GF-D8 (cell line): ENCODE data around the gene SHB.
A peak's percentile ranks its signal among the peaks of the same experiment; 100 is the strongest.

Experiments used
- DNase-seq: peaks from one replicate; lab custom pipeline; 2025; lab: John Stamatoyannopoulos, UW

The SHB gene

DNA sequence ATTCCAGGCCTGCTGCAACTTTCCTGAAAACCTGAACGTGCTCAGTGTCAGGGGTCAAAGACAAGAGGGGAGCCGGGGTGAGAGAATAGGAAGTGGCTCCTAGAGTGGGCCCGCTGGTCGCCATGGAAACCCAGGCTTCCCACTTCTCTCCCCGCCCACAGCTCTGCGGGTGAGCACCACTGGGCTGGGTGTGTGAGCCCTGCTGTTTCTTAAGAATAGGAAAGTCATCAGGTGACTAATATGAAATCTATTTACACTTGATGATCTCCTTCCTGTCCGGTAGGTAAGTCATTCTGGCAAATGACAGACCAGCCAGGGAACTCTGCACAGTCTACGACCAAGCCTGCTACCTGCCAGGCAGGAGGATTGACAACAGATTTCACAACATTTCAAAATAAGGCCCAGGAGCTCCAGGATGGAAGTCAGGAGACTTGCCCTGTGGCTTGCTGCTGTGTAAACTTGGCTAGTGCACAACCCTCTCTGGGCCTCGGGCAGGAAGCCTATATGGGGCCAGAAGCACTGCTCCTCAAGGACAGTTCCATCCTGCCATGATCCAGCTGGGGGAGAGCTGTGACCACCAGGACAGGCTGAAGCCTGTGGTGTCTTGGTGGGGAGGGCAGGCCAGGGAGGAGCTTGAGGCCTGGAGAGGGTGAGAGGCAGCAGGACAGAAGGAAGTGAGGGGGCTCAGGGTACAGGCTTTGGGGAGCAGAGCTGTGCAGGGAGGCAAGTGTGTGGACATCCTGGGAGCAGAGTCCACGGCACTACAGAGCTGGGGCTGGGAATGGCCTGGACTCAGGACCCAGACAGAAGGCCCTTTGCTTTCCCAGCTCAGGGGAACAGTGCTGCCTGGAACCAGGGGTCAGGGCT is 60.6 kb downstream of the SHB start:
- DNase-seq, result no peak

DNA sequence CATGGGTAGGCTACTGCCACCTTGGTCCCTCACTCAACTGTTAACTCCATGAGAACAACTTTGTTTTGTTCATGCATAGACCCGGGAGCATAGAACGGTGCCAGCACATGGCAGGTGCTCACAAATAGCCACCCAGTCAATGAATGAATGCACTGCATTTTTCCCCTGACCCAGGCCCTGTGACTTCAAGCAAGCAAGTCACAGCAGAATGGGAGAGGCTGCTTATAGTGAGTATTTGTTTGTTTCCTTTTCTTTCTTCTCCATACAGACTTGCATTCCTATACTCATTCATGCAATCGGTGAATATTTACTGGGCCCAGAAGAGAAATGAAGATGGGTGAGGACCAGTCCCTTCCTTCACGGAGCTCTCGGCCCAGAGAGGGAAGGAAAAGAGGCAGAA is 62.0 kb downstream of the SHB start:
- DNase-seq, result no peak

DNA sequence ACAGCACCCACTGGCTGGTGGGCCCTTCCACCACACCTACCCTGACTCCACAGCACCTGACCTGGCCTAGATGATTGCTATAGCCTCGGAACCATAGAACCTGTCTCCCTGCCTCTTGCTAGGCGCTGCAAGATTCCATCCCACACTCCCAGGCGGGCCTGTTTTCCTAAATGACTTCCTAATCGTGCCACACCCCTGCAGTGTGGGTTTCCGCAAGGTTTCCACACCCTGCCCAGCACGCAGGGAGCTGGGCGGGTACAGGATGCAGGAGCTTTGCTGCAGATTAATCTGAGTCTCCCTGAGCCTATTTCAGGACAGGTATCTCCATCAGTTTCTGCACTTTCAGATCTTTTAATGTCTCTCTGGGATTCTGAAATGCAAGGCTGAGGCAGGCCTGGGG is 62.9 kb downstream of the SHB start:
- no peak for DNase-seq

- DNase-seq, result no peak
These were observed 64.0 kb downstream of the SHB start for GRCh38 chr9:38004809-38005560.

GRCh38 chr9:38003946-38004808 is 64.8 kb downstream of the SHB start:
- DNase-seq, result no peak

DNA sequence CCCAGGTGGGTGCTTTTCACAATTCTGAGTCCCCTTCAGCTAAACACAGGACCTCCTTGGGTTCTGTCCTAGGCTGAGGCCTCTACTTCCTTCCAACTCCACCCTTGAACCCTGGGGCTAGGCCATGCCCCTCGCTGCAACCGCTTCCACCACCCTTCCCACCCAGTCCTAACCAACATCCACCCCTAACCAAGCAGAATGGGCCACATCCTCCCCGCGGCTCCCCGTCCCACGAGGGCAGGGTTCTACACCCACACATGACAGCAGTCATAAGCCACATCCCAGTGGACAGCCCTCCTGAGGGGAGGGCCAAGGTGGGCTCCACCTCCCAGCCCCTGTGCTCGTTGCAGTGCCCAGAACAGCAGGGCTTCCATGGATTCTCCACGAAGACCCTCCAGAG is 65.8 kb downstream of the SHB start:
- no peak for DNase-seq

DNA sequence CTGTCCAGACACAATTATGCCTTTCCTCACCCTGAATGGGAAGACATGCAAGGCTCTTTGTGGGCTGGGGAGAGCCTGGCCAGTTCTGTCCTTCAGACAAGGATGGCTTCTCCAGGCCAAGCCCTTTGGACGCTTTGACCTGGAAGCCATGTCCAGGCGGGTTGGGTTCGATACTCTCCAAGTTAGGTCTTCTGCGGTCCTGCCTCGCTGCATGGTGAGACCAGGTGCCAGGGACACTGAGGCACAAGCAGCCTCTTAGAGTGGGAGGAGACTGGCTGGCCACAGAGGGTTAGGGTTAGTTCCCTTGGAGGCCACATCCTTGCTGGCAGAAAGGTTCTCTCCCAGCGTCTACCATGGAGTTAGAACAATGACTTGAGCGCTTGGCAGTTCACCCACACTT is 67.6 kb downstream of the SHB start:
- no peak for DNase-seq

DNA sequence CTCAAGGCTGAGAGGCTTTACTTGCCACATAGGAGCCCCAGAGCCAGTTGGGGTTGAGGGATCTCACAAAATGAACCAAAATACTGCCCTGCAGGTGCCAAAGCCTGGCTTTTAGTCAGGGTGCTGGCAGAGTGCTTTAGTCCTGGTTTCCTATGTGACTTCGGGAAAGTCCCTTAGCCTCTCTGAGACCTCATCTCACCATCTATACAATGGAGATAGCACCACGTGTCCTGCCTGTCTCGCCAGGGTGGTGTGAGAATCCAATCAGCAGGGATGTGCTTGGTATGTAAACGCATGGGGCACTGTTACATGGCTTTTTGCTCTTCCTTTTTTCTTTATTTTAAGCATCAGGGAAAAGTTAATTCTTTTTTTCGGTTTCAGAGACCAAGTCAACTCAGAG is 68.3 kb downstream of the SHB start:
- DNase-seq, result no peak

DNA sequence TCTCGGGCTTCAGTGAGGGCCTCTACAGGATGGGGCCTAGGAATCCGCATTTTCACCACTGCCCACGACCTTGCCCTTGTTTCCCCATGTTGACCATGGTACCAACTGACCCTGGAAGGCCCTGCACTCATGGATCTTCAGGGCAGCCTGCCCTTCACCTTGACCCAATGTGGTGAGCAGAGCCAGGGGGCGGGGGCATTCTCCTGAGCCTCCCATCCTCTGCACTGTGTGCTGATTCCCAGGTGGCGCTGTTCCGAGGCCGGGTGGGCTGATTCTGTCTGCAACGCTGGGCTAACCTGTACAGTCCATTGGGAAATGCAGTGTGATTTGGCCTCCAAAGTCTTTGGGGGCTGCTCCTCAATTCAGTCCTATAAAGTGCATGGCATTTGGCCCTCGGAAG is 68.7 kb downstream of the SHB start:
- no peak for DNase-seq

DNA sequence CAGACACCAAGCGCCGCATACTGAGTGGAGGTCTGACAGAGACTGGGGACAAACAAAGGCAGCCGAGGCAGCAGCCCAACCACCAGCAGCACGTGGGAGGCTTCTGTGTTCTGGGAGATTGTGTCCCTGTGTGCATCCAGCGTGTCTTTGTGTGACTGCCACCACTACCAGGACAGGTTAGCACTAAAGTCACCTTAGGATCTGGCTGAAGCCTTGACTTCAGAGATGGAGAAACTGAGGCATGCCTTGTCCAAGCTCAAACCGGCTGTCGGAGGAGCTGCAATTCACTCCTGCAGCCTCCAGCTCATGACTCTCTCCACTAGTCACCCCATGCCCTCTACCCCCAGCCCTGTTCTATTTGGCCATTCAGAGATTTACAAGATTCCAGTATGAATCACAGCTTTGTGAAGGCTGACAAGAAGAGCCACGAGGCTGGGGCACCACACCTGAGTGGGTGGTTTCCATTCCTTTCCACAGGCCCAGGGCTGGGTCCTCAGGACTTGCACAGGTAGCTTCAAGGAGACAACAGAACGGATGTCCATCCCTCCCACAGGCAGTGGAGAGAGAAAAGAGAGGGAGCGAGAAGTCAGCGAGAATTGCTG is 69.3 kb downstream of the SHB start:
- no peak for DNase-seq

DNA sequence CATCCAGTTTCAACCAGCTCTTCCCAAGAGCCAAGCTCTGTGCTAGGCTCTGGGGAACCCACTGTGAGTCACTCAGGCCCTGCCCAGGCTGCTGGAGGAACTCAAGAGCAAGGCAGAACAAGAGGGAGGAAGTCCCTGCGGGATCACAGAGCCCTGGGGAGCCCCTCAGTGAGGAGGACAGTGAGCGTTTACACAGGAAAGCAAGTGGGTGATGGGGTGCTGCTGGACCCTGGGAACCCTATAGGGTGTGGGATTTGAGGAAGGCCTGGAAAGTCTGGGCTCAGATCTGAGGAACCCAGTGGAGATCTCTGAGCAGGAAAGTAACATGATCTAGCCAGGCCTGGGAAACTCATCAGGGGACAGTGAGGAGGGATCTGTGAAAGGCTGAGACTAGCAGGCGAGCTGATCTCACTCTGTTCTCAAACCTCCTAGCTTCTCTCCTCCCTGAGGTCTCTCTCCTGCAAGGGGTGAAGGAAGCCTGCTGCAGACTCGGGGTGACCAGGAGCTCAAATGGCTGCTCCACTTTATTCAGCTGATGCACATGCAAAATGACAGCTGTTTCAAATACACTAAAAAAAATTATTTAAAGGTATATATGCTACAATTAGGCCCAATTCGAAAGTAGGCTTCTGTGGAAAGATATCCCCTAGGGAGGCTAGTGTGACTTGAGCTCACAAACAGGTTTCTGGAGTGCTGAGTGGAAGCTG is 70.0 kb downstream of the SHB start:
- DNase-seq, result no peak

DNA sequence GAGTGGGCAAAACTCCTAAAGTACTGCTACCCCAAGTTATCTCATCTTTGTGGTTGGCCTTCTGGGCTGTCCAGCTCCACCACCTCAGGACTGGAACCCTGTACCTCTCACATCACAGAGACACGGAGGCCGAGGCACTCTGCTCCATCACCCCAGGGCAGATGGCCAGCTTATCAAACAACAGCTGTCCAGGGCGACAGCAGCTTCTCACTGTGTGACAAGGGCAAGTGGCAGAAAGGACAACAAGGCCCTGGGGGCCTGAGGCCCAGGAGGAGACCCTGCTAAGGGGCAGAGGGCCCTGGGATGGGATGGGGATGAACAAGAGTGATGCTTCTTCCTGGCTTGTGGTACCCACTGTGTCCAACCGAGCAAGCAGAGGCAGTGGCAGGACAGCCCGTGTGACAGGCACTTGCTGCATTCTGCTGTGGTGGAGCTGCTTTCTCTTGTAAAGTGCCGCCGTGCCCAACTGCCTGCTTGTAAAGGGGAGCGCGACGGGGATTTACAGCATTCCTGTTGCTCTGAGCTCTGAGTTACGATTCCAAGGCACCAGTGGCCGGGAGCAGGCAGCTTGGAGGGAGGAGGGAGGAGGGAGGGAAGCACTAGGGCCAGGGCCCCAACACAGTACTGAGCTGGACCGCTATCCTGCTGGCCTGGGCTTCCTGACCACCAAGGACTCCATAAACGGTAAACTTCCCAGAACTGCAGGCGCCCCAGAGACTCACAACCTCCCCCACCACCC is 71.2 kb downstream of the SHB start:
- DNase-seq, result no peak

- DNase-seq, result no peak
These were observed 72.2 kb downstream of the SHB start for GRCh38 chr9:37996819-37997217.

DNA sequence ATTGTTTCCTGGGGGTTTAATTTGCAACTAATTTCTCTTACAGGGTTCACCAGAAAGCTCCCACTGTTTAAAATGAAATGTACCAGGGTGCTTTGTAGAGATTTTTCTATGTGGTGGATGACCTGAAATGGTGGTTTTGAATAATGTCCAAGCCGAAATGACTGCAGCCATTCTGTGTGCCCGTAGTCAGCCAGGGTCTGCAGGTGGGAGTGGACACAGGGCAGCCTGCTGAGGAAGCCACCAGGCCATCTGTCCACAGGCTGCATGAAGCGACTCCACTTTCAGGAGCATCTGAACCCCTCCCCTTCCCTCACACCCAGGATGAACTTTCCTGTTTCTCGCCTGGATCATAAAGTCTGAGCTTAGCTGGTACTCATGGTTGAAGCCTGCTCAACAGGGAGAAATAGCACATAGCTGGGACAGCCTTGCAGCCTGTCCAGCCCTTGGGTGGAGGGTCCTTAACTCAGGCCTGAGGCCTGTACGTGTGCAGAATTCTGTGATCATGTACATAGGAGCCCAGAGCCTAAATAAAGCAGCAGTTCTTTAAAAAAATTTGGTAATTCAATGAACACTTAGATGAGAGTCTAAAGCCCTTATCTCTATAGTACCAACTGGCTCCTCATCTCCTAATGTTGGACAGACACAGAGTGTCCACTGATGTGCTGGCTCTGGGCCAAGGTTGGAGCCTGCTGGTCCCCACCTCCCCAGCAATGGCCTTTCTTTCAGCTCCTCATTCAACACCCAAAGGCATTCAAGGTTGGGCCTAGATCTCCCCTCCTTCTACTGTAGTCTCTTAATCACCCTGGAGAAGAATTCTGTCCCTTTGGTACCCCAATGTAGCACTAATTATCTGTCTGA is 72.8 kb downstream of the SHB start:
- DNase-seq, result no peak

- no peak for DNase-seq
These were observed 73.7 kb downstream of the SHB start for GRCh38 chr9:37995348-37995737.

GRCh38 chr9:37994639-37995347 is 74.2 kb downstream of the SHB start:
- DNase-seq, result no peak

- DNase-seq, result peak; percentile 21
These were observed 76.1 kb downstream of the SHB start for GRCh38 chr9:37992924-37993349.

DNA sequence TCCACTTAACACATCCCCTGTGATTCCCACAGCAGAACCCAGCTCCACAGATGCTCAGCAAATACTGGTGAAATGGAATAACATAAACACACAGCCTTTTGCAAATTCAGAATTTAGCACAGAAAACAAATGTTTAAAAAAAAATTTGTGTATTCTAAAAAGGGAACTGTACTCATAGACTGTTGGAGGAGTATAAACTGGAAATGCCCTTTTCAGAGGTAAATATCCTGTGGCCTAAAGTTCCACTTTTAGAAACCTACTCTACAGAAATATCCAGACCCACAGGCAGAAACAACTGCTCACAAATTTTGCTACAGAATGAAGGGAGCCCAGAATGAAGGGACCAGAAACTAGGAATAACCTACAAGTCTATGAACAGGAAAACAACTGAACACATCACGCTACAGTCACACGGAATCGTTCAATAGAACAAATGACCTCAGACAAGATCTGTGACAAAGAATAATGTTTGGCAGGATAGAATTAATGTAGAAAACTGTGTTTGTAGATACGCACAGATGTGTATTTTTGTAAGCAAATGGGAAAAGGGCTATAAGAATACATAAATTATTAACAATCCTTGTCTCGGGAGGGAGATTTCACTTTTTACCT is 78.5 kb downstream of the SHB start:
- DNase-seq, result no peak

- DNase-seq, result no peak
These were observed 79.3 kb downstream of the SHB start for GRCh38 chr9:37989701-37990100.
